Naive B cell (primary cell): ENCODE measurements around the gene CAMSAP3. TPM values are rescaled to one million over a fixed set of nuclear protein-coding genes. Genes with fewer than 3 reads are reported as not detected.

Experiments
- ATAC-seq, 2 donors: fragments of 150-1000 bp; cut with Tn5 transposase; 2 replicates each; pipeline ENCODE4 v1.10.0; 2021; ENCODE audit warnings: low read depth in 2 of 2, mild to moderate bottlenecking in 2 of 2, moderate library complexity in 2 of 2
- DNase-seq: peaks from one replicate; pipeline ENCODE4 v3.0.0; 2022
- H3K27ac Mint-ChIP-seq, 6 donors: one replicate each; pipeline ENCODE4 v1.8.0; 2020 to 2022; ENCODE audit warnings: mild to moderate bottlenecking in 6 of 6, mixed read lengths in 6 of 6, moderate library complexity in 5 of 6, inconsistent platforms in 2 of 6
- H3K27me3 Mint-ChIP-seq, 3 donors: one replicate each; pipeline ENCODE4 v1.8.0; 2021 to 2022; ENCODE audit warnings: mixed read lengths in 3 of 3, mild to moderate bottlenecking in 1 of 3
- H3K36me3 Mint-ChIP-seq, 2 donors: one replicate each; pipeline ENCODE4 v1.8.0; 2020 to 2022; ENCODE audit warnings: mixed read lengths in 2 of 2, inconsistent platforms in 1 of 2, mild to moderate bottlenecking in 1 of 2
- H3K4me1 Mint-ChIP-seq, 3 donors: one replicate each; pipeline ENCODE4 v1.8.0; 2020 to 2022; ENCODE audit warnings: mixed read lengths in 3 of 3, inconsistent platforms in 1 of 3, mild to moderate bottlenecking in 1 of 3, moderate library complexity in 1 of 3
- H3K4me3 Mint-ChIP-seq, 8 donors: one replicate each; pipeline ENCODE4 v1.8.0; 2020 to 2022; ENCODE audit warnings: mild to moderate bottlenecking in 8 of 8, mixed read lengths in 8 of 8, moderate library complexity in 8 of 8, inconsistent platforms in 2 of 8
- H3K9me3 Mint-ChIP-seq, 7 donors: one replicate each; pipeline ENCODE4 v1.8.0; 2020 to 2022; ENCODE audit warnings: mixed read lengths in 7 of 7, mild to moderate bottlenecking in 5 of 7, inconsistent platforms in 2 of 7, moderate library complexity in 1 of 7
- polyA plus RNA-seq, 6 donors: library from polyadenylated mRNA; unstranded; fragments of 300-500 nt; fragmentation: Illumina TruSeq; gene quantifications; one replicate each; pipeline ENCODE4 v1.2.3, GENCODE V29; 2021; ENCODE audit warnings: low read depth in 6 of 6

CAMSAP3 gene
- polyA plus RNA-seq, 6 donors from 2014 or later: 0.06 to 0.08 TPM; not detected in 4

DNA sequence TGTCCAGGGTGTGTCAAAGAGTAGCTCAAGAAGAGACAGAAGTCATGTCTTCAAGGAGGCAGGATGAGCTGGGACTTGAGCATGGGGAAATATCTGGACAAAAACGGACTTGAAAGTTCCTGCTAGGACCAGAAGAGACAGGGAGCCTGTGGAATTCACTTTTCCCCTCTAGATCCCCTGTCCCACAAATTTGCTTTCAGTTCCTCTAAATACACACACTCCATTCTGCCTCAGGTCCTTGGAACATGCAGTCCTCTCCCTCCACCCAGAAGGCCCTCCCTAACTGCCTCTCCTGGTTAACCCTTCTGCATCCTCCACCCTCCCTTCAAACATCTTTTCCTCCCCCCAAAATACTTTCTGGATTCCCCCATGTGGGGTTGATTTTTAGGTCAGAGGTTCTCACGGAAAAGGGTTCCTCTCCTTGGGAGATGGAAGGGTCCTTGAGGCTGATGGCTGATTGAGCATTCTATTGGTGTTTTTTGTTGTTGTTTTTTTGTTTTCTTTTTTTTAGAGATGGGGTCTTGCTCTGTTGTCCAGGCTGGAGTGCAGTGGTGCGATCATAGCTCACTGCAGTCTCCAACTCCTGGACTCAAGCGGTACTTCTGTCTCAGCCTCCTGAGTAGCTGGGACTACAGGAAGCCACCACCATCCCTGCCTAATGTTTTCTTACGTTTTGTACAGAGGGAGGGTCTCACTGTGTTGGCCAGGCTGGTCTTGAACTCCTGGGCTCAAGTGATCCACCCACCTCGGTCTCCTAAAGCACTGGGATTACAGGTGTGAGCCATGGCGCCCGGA lies 66.3 kb downstream of the CAMSAP3 start:
- Mint-ChIP-seq H3K9me3 (no peaks in the 10 kb centered on the region), H3K27me3 (peaks cover 7 to 12% (median 8%) of the 10 kb centered on the region in 3 donors), H3K4me1 (peaks cover 4 to 13% (median 12%) of the 10 kb centered on the region in 3 donors), H3K27ac (no peak overlapping the region), H3K36me3 (no peaks in the 10 kb centered on the region), H3K4me3 (no peak overlapping the region)
- DNase-seq: no peak
- no peak for ATAC-seq

- H3K36me3 Mint-ChIP-seq: no peaks in the 10 kb centered on the region
- H3K27ac Mint-ChIP-seq: no peak overlapping the region
- H3K27me3 Mint-ChIP-seq: peaks cover 10 to 14% (median 12%) of the 10 kb centered on the region in 3 donors
- ATAC-seq: no peak
- no peak for DNase-seq
- H3K4me3 Mint-ChIP-seq: peak overlapping the region in 1 of 8 donors; percentile 22
- no peaks in the 10 kb centered on the region for H3K9me3 Mint-ChIP-seq
- H3K4me1 Mint-ChIP-seq: peaks cover 4 to 9% (median 6%) of the 10 kb centered on the region in 3 donors
Observed at GRCh38 chr19:7662657-7663056, 67.0 kb downstream of the CAMSAP3 start.

GRCh38 chr19:7663706-7664105 lies 68.0 kb downstream of the CAMSAP3 start:
- no peaks in the 10 kb centered on the region for H3K36me3 Mint-ChIP-seq
- H3K27me3 Mint-ChIP-seq: peaks cover 9 to 19% (median 10%) of the 10 kb centered on the region in 3 donors
- no peak overlapping the region for H3K4me3 Mint-ChIP-seq
- DNase-seq (no peak), ATAC-seq (no peak)
- no peak overlapping the region for H3K27ac Mint-ChIP-seq
- no peaks in the 10 kb centered on the region for H3K4me1 Mint-ChIP-seq
- no peaks in the 10 kb centered on the region for H3K9me3 Mint-ChIP-seq

DNA sequence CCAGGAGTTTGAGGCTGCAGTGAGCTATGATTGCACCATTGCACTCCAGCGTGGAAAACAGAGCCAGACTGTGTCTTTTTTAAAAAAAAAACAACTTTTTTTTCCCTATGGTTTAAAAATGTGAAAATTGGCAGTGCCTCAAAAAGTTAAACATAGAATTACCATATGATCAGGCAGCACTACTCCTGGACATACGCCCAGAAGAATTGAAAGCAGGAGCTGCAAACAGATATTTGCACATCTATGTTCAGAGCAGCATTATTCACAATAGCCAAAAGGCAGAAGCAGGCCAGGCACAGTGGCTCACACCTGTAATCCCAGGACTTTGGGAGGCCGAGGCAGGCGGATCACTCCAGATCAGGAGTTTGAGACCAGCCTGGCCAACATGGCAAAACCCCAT lies 69.4 kb downstream of the CAMSAP3 start:
- no peak overlapping the region for H3K27ac Mint-ChIP-seq
- no peak overlapping the region for H3K4me3 Mint-ChIP-seq
- no peak for DNase-seq
- H3K4me1 Mint-ChIP-seq: peaks cover 2 to 6% (median 3%) of the 10 kb centered on the region in 3 donors
- ATAC-seq: no peak
- no peaks in the 10 kb centered on the region for H3K36me3 Mint-ChIP-seq
- H3K9me3 Mint-ChIP-seq: no peaks in the 10 kb centered on the region
- H3K27me3 Mint-ChIP-seq: peaks cover 15 to 33% (median 22%) of the 10 kb centered on the region in 3 donors

Other genes with a start within 250 kb of the CAMSAP3 start
- 10 to 100 TPM in 1 of 6 donors, 1 to 10 TPM in 5; 3.0 to 19.9 (median 4.8) TPM for gene ARHGEF18, start 246.9 kb upstream of the CAMSAP3 start, polyA plus RNA-seq
- 1 to 10 TPM in 3 of 6 donors, under 1 TPM in 3; 0.52 to 4.4 (median 1.2) TPM for gene PEX11G, start 106.8 kb upstream of the CAMSAP3 start, polyA plus RNA-seq
- 1 to 10 TPM in 5 of 6 donors, under 1 TPM in 1; 0.94 to 3.5 (median 1.6) TPM for gene ZNF358, start 79.8 kb upstream of the CAMSAP3 start, polyA plus RNA-seq
- gene MCOLN1, start 73.2 kb upstream of the CAMSAP3 start, polyA plus RNA-seq: 1 to 10 TPM; 5.0 to 8.9 (median 6.7) TPM
- gene PNPLA6, start 60.1 kb upstream of the CAMSAP3 start, polyA plus RNA-seq: 1 to 10 TPM; 4.1 to 9.6 (median 6.6) TPM
- gene XAB2, start 33.7 kb downstream of the CAMSAP3 start, polyA plus RNA-seq: 10 to 100 TPM in 2 of 6 donors, 1 to 10 TPM in 4; 3.2 to 21.7 (median 8.9) TPM
- gene PET100, start 33.9 kb downstream of the CAMSAP3 start, polyA plus RNA-seq: 100 to 1,000 TPM; 195 to 441 (median 254) TPM
- gene PCP2, start 37.9 kb downstream of the CAMSAP3 start, polyA plus RNA-seq: under 1 TPM in 4 of 6 donors, not detected in 2; 0.64 to 0.76 (median 0.70) TPM
- 10 to 100 TPM; 71.0 to 86.2 (median 79.5) TPM for gene STXBP2, start 41.2 kb downstream of the CAMSAP3 start, polyA plus RNA-seq
- not detected for gene RETN, start 73.2 kb downstream of the CAMSAP3 start, polyA plus RNA-seq
- gene MCEMP1, start 81.2 kb downstream of the CAMSAP3 start, polyA plus RNA-seq: under 1 TPM in 2 of 6 donors, not detected in 4; 0.39 to 0.58 TPM
- gene TRAPPC5, start 85.0 kb downstream of the CAMSAP3 start, polyA plus RNA-seq: 100 to 1,000 TPM; 171 to 260 (median 224) TPM
- gene FCER2, start 106.3 kb downstream of the CAMSAP3 start, polyA plus RNA-seq: 100 to 1,000 TPM; 613 to 938 (median 691) TPM
- 1 to 10 TPM; 1.4 to 3.2 (median 1.8) TPM for gene CLEC4G, start 136.2 kb downstream of the CAMSAP3 start, polyA plus RNA-seq
- gene CD209, start 151.7 kb downstream of the CAMSAP3 start, polyA plus RNA-seq: not detected
- gene CLEC4M, start 167.4 kb downstream of the CAMSAP3 start, polyA plus RNA-seq: under 1 TPM in 3 of 6 donors, not detected in 3; 0.17 to 0.41 (median 0.21) TPM
- gene EVI5L, start 234.4 kb downstream of the CAMSAP3 start, polyA plus RNA-seq: 1 to 10 TPM in 5 of 6 donors, under 1 TPM in 1; 0.63 to 4.0 (median 1.6) TPM